Upper lobe of left lung (tissue), 4 donors: ENCODE measurements around the gene OPRM1.
A peak's percentile ranks its signal among the peaks of the same experiment; 100 is the strongest.

ENCODE experiments used
- POLR2AphosphoS5 ChIP-seq, 2 donors: sonication (generic); formaldehyde crosslinking; IDR thresholded peaks; one replicate each; pipeline ENCODE4 v1.5.1; 2017; ENCODE audit warnings: antibody characterized with exemption in 2 of 2
- TF ChIP-seq, protein P1 (sequence below), 6 experiments: fragments of 450-650 bp in 4 of 6; fragments of 200-600 bp in 2 of 6; sonication (generic) in 2 of 6; IDR thresholded peaks; one replicate each; pipeline ENCODE4 v1.5.1; 2016 to 2019; ENCODE audit warnings: antibody characterized with exemption in 6 of 6

DNA sequence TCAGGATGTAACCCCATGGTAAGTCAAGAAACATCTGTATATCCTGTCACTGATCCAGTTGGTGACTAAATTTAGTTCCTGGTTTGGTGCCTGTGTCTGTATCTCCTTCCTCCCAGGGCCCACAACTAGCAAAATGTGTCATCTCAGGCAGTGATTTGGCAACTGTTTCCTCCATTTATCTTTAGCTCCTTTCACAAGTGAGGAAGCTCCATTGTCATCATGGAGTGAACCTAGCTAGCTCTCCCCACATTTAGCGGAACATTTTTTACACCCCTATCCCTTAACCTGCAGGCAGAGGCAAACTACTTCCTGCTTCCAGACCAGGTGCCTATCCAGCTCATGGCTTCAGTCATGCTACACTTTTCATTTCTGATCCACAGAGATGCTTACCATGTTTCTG is 218.0 kb downstream of the OPRM1 start:
- TF ChIP-seq, protein P1, sequence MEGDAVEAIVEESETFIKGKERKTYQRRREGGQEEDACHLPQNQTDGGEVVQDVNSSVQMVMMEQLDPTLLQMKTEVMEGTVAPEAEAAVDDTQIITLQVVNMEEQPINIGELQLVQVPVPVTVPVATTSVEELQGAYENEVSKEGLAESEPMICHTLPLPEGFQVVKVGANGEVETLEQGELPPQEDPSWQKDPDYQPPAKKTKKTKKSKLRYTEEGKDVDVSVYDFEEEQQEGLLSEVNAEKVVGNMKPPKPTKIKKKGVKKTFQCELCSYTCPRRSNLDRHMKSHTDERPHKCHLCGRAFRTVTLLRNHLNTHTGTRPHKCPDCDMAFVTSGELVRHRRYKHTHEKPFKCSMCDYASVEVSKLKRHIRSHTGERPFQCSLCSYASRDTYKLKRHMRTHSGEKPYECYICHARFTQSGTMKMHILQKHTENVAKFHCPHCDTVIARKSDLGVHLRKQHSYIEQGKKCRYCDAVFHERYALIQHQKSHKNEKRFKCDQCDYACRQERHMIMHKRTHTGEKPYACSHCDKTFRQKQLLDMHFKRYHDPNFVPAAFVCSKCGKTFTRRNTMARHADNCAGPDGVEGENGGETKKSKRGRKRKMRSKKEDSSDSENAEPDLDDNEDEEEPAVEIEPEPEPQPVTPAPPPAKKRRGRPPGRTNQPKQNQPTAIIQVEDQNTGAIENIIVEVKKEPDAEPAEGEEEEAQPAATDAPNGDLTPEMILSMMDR (IDR thresholded peaks at IDR 0.05) = no peak
- TF ChIP-seq POLR2AphosphoS5 (IDR thresholded peaks at IDR 0.05) = peak in 1 of 2 donors; percentile 13
